Astrocyte of the spinal cord (primary cell): ENCODE measurements around the gene LIMS1.

Source experiments
- DNase-seq: peaks from one replicate; pipeline ENCODE4 v3.0.0; 2011; ENCODE audit warnings: low read depth, low spot score
- H3K4me3 ChIP-seq: 2 replicates; pipeline ENCODE4 v1.5.1; 2011; ENCODE audit warnings: low read depth, mild to moderate bottlenecking, low read length, moderate library complexity
- CTCF ChIP-seq: IDR thresholded peaks from 2 replicates; pipeline ENCODE4 v1.5.1; 2012; ENCODE audit warnings: low read depth, mild to moderate bottlenecking, low read length, inconsistent platforms
- in situ Hi-C: cut with HindIII; loops from 2 replicates; pipeline ENCODE4 v1.10.0; 2017; ENCODE audit warnings: low sequenced_read_pairs

LIMS1 gene

GRCh38 chr2:108626995-108627394, 92.7 kb downstream of the LIMS1 start:
- no peak overlapping the region for H3K4me3 ChIP-seq
- TF ChIP-seq CTCF = no peak
- in situ Hi-C loops = no loop called here
- no peak for DNase-seq

- H3K4me3 ChIP-seq = no peak overlapping the region
- in situ Hi-C loops = no loop called here
- TF ChIP-seq CTCF = no peak
- DNase-seq = no peak
These were observed 93.8 kb downstream of the LIMS1 start for GRCh38 chr2:108627911-108628567.

- no peak overlapping the region for H3K4me3 ChIP-seq
- DNase-seq = no peak
- in situ Hi-C loops = no loop called here
- no peak for TF ChIP-seq CTCF
These were observed 94.7 kb downstream of the LIMS1 start for GRCh38 chr2:108628936-108629335.

- TF ChIP-seq CTCF = no peak
- in situ Hi-C loops = no loop called here
- DNase-seq = no peak
- H3K4me3 ChIP-seq = no peak overlapping the region
These were observed 95.1 kb downstream of the LIMS1 start for GRCh38 chr2:108629417-108629816.

GRCh38 chr2:108630567-108631405, 96.5 kb downstream of the LIMS1 start:
- TF ChIP-seq CTCF = no peak
- H3K4me3 ChIP-seq = no peak overlapping the region
- no peak for DNase-seq
- in situ Hi-C loops = no loop called here

GRCh38 chr2:108632332-108633160, 98.3 kb downstream of the LIMS1 start:
- in situ Hi-C loops = no loop called here
- no peak overlapping the region for H3K4me3 ChIP-seq
- no peak for TF ChIP-seq CTCF
- no peak for DNase-seq
